HG02642 (cell line): Measurements from ENCODE around the gene MMP14.
"Not testable (repeated sequence)": the region's sequence is repeated elsewhere in the genome, so short reads cannot be mapped to it uniquely, and the experiment has no call there.

ENCODE experiments used
- ATAC-seq: cut with Tn5 transposase; IDR thresholded peaks from one replicate; pipeline ENCODE4 v1.9.1; 2021; ENCODE audit warnings: mild to moderate bottlenecking; ENCODE audit not compliant: unreplicated experiment, poor library complexity

Gene MMP14

DNA sequence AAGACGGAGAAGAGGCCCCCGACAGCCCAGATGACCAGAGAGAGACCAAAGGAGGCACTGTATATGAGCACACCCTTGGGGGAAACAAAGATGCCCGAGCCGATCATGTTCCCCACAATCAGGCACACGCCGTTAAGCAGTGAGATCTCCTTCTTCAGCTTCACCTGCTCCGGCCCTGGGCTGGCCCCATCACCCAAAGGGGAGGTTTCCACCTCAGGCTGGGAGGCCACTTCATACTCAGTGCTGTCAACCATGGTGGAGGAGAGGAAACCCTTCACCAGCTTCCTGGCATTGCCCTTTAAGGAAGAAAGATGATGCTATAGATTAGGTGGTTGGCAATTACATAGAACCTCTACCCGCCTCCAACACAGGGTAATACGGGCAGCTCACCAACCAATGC lies 23.2 kb upstream of the MMP14 start:
- no peak for ATAC-seq

DNA sequence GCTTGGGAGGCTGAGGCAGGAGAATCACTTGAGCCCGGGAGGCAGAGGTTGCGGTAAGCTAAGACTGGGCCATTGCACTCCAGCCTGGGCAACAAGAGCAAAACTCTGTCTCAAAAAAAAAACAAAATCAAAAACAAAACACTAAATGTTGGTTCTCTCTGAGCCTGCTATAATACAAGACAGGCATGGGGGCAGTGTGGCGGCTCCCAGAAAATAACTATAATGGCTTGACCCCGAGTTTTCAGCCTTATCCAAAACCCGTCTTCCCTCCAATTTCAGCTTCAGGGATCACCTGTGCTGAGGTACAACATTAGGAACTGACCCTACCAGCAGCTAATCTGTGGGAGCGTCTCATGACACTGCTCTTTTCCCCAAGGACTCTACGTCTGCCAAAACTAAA lies 22.0 kb upstream of the MMP14 start:
- ATAC-seq: no peak

DNA sequence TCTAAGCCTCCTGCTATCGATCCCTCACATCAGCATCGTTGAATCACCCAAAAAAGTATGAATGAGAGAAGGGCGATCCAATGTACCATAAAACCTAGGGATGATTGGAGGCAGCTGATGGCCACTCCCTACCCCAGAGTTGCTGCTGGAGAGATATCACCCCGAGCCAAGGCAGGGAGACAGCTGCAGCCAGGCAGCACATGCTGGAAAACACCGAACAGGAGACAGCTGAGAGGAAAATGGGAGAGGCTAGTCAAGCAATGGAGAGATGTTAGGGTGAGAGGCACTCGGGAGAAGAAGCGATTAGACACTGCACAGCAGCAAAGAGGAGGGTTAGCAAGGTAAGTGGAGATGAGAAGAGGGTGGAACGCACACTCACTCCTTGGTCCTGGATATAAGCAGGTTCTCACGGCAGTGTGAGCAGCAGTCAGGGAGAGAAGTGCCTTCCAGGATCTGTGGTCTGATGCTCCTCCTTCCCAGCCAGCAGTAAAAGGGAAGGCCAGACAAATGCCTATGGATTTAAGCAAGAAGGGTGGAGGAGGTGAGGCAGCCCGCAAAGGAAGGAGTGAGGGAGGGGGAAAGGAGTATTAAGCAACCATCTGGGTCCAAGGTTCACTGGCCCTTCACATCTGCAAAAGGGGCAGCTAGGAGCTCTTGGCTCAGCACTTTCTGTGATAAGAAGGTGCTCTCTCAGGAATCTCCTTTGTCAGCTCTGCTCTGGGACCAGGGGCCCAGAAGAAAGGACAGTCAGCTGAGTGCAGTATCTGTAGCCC lies 21.3 kb upstream of the MMP14 start, which contains the start of gene SLC7A7:
Gene SLC7A7 (minus strand): TSS at position 495 of the 773 bp plus-strand sequence. CDS start 2,037 bp downstream, outside the sequence.
- no peak for ATAC-seq

DNA sequence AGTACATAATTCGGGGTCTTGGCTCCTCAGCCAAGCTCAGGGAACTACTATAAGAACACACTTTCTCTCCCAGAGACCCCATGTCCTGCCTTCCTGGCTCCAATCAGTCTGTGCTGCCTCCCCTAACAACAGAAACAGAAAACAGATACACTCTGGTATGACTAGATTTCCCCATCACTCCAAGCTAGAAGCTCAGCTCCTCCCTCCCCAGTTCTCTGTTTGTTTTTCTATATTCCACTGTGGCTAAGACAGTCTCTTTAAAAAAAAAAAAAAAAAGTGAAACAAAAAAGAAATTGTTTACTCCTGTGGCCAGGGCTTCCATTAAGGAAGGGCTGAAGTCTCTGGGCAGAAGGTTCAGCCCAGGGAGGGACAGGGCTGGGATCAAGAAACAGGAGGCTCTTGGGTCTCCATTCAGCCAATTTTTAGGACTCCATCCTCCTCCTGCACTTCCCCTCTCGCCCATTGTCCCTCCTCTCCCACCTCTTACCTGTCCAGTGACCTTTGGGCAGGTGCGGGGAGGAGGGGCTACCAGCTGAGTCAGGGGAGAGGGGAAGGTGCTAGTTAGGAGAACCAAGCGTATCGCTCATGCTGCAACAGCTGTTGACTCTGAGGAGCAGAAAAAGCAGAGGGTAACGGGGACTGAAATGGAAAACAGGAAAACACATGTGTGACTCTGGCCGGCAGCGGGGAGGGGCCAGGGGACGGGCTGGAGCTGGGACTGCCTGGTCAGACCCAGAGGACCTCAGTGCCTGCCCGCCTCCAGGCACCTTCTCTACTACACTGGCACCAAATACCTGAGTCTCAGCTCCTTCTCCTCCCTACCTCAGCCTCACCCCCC lies 17.0 kb upstream of the MMP14 start:
- peak; percentile 36 for ATAC-seq

DNA sequence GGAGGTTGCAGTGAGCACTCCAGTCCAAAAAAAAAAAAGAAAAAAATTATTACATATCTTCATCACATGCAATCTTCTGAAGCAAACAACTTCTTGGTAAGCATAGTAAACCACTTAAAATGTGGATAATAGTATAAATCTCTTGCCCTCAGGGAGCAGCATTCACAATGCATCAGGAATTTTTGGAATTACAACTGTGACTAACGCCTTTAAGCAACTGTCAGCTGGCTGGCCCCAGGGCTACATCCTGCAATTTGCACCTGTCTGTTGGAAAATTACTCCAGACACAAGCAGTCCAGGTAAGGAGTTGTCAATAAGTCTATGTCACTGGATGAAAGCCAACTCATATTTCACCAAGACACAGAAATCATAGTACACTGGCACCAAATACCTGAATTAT lies 15.7 kb upstream of the MMP14 start:
- ATAC-seq: no peak

DNA sequence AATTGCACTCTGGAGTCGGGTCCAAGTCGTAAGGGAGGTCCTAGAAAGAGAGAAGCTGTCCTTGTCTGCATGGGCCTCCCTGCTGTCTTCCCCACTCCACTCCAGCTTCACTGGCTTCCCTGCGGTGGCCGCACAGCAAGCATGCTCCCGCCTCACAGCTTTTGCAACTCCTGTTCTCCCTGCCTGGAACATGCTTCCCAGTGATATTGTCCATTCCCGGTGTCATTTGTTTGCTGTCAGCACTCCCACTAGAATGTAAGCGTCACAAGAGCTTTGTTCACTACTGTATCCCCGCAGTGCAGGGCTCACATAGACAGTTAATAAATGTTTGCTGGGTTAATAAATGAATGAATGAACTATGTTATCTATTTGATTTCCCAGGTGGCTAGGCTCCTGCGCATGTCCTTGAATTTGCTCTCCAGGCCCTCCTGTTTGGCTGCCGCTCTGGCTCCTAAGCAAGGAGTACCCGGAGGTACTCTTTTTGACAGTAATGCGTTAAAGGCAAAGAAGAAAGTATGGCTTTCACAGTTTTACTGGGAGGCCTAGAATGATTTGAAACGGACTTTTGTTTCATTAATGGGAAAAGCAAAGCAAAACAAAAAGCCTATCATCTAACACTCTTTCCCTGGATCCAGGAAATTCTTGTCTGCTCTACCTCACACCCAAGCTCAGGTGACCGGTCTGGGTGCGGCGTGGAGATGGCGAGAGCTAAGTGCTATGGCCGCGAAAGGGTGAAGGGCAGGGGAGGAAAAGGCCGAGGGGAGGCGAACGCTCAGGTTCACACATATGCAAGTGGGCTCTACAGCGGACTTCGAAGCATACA lies 15.0 kb upstream of the MMP14 start:
- ATAC-seq: no peak

DNA sequence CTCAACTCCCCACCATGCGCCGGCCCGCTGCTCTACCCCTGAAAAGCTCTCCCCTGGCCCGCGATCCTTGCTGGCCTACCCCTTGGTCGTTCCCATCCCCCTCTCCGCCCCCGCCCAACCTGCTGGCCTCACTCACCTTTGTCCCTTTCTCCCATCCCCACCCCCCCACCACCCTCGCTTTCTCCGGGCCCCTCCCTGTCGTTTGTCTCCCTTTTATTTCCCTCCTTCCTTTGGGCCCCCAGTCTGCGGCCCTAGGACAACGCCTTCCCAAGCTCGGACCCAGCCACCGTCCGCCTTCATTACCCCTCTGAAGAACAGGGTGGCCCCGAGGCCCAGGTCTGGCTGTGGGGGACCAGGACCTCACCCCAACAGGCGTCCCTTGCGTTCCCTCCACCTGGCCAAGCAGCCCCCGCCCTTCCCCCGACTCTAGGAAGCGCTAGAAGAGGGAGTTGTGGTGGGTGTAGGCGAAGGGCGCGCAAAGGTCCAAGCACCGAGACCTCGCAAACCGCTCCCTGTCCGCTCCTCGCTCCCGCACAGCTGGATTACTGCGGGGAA lies 14.3 kb upstream of the MMP14 start:
- ATAC-seq: no peak

DNA sequence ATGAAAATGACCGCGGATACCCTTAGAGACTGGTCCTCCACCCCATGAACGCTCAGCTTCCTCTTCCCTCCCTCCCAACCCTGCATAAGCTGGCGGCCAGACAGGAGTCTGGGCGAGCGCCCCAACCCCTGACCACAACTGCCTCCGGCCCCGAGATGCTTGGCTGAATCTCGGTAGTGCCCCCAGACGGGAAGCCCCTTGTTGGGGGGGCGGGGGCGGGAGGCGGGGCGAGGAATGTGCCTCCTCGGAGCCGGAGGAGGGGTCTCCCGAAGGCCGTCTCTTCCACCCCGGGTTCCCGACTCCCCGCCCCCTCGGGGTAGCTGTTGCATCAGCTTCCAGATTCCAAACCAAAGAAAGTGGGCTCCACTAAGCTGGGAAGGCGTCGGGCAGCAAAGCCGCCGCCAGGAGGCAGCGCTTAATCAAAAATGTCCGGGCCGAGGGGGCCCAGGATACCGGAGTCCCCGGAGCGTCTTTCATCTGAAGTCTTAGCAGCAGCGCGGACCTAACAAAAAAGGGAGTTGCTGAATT lies 13.8 kb upstream of the MMP14 start:
- ATAC-seq: peak; percentile 49

DNA sequence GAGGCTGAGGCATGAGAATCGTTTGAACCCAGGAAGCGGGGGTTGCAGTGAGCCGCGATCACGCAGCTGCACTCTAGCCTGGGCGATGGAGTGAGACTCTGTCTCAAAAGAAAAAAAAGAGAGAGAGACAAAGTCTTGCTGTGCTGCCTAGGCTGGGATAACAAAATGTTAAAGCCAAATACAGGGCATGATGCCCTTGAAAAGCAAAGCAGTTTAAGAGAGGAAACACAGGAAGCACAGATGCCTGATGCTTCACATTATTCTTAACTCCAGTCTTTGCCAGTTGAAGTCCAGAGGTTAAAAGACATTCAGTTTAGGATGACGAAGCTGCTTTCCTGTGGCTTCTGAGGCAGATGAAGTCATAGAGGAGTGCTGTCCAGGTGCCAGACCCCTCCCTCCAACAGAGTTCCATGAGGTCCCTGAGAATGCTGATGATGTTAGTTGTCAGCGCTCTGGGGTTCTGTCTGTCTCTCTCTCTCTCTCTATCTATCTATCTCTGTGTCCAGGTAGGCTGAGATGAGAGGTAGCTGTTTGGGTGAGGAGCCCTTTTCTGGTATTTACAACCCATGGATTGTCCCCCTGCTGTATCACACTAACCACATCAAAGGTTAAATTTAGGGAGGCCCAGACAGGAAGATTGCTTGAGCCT lies 11.6 kb upstream of the MMP14 start:
- ATAC-seq: no peak

DNA sequence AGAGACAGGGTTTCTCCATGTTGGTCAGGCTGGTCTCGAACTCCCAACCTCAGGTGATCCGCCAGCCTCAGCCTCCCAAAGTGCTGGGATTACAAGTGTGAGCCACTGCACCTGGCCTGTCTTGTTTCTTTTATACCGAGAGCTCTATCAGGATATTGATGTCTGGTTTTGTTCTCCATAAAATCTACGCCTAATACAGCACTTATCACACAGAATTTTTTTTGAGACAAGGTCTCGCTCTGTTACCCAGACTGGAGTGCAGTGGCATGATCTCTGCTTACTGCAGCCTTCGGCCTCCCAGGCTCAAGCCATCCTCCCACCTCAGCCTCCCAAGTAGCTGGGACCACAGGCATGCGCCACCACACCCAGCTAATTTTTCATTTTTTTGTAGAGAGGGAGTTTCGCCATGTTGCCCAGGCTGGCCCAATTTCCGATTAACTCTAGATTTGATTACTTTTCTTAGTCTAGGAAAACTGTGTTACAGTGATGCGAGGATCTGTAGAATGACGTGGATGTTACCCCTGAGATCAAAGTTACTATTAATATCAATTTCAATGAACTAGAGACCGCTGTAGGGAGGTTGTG lies 7.2 kb upstream of the MMP14 start:
- ATAC-seq: not testable (repeated sequence)

DNA sequence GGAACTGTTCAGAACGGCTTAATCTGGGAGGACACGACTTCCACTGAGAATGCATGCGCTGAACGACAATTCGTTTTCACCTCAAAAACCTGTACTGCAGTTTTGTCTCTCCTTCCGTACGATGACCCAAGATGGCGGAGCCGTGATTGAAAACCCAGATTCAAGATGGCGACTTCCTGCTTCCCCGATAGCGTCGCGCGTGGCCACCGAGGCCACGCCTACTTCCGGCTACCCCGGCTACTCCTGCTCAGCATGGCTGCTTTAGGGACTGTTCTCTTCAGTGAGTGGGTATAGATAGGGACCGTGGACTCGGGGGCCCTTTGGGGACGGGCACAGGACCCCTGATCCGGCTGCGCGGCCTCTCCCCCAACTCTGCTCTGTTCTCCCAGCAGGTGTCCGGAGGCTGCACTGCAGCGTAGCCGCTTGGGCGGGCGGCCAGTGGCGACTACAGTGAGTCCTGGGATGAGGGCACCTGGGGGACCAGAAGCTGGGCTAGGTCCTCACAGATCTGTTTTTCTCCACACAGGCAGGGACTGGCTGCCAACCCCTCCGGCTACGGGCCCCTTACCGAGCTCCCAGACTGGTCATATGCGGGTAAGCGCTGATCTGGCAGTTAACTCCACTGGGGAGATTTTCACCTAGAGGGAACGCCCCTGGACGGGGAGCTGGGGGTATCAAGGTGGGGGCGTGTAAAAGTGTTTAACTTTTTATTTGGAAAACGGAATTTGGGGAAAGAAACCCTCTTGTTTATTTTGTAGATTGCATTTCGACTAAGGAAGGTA lies 6.5 kb upstream of the MMP14 start, which contains the start of gene MRPL52:
Gene MRPL52 (plus strand): TSS at position 227 of the 782 bp plus-strand sequence. CDS start 26 bp downstream, at position 253.
- peak; percentile 86 for ATAC-seq

DNA sequence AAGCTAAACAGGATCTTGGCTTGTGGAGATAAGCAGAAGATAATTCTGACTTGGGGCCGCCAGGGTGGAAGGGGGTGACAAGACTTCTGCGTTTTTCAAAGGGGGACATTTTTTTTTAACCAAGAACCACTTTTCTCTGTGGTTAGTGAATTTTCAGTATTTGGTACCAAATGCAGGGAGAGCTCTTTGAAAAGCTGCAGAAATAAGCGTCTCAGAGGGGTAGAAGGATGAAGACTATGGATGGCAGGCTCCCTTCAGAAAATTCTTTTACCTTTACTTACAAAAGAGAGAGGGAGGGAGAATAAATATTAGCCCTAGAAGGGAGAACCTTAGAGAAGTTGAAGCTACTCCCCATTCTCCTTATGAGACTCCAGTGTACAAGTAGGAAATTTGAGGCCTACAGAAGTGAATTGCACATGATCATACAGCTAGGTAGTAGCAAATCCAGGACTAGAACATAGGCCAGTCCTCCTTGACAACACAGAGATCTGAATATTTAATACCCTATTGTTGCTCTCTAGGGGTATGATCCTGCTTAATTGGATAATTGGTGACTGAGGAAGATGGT lies 5.9 kb upstream of the MMP14 start:
- no peak for ATAC-seq

DNA sequence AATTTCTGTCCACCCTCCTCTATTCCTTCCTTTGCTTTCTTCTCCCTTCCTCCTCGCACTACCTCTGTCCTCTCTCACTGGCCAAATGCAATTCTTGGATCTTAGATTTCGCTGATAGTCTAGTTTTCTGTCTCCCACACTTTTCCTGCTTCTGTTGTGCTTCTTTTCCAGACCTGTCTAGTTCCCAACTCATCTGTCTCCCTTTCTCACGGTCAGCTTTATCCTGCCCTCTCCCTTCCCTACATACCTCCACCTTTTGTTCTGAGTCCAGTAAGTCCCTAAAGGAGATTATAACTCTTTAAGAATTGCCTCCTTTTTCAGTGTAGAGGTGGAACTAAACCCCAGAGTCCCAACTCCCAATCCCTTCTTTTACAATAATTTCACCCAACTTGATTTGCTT lies 880 bp upstream of the MMP14 start:
- no peak for ATAC-seq

DNA sequence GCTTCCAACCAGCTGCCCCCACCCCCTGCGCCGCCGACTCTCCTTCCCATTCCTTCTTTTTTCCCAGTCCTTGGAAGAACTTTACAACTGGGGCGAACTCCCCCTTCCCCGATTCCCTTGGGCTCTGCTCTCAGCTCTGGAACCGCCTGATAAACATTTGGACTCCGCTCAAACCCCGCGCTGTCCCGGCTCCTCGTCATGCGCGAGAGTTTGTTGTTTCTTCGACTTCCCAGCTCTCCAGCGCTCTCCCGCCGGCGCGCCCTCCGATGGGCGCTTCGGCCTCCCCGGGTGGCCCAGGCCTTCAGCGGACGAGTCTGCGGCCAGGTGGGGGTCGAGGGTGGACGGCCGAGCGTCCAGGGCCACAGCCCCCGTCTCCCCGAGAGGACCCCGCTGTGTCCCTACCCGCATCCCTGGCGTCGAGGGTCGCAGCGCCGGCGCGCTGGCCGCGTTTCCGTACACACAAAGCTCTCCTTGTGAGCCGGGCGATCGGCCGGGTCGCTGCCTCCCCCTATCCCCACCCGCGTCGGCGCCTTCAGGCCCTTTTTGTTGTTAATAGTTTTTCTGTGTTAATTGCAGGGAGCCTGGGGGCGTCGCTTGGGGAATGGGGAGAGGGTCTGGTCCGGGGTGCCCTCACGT lies 847 bp downstream of the MMP14 start:
- ATAC-seq: no peak

DNA sequence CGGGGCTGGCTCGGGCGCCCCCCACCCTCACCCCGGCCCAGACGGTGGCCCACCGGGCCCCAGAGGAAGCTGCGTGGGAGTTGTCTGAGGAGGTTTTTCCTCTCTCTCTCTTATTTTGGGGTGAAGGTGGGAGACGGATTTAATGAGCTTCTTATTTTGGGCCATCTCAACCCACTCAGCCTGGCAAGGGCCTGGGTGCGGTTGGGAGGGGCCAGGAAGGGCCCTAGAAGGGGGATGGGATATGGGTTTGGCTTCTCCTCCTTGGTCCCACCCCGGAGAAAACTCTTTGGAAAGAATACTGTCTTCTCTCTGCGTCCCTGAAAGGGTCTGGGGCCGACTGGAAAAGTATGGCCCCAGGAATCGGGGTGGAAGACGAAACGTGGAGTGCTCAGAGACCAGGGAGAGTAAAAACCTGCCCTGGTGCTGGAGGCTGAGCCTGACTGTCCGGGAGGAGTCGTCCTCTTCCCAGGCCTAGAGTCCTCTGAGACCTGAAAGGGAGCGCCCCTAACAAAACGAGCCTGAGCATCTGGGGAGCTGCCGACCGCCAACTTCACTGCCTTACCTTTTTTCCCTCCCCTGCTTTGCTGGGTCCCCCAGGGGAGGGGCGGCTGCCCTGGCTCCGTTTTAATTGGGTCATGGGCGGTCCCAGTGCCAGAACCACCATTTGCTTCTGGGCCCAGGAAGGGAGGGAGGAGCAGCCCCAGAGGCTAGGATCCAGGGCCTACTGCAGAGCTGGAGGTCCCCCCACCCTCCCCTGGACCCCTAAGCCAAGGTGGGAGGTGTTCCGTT lies 1.6 kb downstream of the MMP14 start:
- ATAC-seq: no peak

DNA sequence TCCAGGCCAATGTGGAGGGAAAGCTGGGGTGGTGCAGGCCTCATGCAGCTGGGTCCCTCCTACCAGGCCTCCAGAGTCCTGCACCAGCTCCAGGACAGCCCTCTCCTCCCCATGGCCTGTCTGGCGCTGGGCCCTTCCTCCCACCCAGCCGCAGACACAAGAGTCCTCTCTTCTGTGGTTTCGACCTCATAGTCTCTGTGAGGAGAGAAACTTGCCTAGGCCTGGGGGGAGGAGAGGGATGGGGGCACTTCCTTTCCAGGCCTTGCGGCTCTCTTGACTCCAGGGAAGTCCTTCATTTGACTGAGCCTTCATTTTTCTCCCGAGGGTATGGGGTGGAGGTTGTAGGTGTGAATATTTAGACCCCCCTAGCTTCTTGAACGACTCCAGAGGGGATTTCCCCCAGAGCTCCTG lies 2.3 kb downstream of the MMP14 start:
- ATAC-seq: no peak
